HG02973 (cell line): Measurements from ENCODE around the gene CUZD1.

Experiments used
- ATAC-seq: cut with Tn5 transposase; IDR thresholded peaks from one replicate; pipeline ENCODE4 v1.9.1; 2021; ENCODE audit warnings: moderate library complexity; ENCODE audit not compliant: unreplicated experiment

Gene CUZD1

GRCh38 chr10:122822973-122823690, 22.5 kb downstream of the CUZD1 start:
- no peak for ATAC-seq

- ATAC-seq: no peak
Measured at GRCh38 chr10:122821808-122822207, 23.8 kb downstream of the CUZD1 start.

DNA sequence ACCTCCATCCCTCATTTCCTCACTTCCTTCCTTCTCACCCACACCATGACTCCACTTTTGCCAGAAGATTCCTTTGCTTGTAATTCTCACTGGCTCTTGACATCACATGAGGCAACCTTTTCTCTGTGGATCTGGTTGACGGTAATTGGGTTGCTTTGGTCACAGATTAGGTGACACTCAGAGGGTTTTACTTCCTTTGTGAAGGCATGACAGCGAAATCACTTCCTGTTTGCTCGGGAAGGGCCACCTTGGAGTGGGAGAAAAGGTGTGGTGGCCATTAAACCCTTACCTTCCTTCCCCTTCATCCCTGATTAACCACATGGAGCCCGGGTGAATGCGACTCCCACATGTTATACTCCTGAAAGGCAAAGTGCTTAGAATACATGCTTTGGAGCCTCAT, 30.2 kb downstream of the CUZD1 start:
- no peak for ATAC-seq

GRCh38 chr10:122814493-122814892, 31.2 kb downstream of the CUZD1 start:
- ATAC-seq: no peak

DNA sequence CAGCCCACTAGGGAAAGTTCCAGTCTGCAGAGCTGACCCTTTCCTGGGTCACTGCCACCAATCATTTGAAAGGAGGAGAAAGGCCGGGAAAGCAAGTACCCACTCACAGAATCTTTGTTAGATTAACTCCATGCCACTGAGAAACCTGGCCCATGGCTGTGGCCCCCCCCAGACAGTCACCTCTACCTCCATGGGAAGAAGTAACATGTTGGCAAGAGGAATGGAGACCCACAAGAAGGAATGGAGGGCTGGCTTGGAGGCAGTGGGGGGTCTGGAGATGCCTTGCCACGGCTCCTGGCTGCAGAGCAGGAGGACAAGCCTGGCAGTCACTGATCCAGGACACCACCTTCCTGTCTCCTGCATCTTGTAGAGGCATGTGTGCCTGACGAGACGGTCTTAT, 32.9 kb downstream of the CUZD1 start:
- ATAC-seq: no peak

DNA sequence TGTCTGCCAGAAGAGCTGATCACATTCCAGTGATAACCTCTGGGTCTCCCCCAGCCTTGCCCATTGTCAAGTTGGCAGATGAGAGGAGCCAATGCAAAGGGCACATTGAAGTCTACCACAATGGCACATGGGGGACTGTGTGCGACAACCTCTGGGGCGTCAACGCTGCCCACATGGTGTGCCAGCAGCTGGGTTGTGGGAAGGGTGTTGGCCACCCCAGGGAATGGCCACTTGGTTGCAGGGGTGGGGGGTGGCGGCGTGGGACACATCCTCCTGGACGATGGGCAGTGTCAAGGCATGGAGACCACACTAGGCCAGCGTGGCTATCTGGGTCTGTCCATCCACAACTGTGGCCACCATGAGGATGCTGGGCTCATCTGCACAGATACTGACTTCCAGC, 43.4 kb downstream of the CUZD1 start:
- no peak for ATAC-seq

- no peak for ATAC-seq
Measured at GRCh38 chr10:122798704-122799231, 46.9 kb downstream of the CUZD1 start.

DNA sequence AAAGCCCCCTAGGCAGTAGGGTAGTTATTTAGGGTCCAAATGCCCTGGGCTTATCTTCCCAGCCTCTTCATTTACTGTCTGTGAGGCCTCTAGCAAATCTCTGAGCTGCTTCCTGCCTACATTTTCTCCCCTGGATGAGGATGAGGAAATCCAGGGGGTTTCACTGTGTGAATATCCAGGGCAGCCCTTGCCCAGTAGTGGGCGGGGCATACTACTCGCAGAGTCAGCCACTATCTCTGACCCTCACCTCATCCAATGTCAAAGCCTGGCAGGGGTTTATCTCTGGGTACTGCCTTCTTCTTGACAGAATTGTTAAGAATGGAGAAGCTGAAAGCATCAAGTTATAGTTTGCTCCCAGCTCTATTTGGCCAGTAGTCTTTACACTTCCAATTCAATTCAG, 48.9 kb downstream of the CUZD1 start:
- no peak for ATAC-seq

- no peak for ATAC-seq
Measured at GRCh38 chr10:122795924-122796323, 49.7 kb downstream of the CUZD1 start.

- no peak for ATAC-seq
Measured at GRCh38 chr10:122786269-122786668, 59.4 kb downstream of the CUZD1 start.

- ATAC-seq: no peak
Measured at GRCh38 chr10:122782911-122783310, 62.7 kb downstream of the CUZD1 start.
